Hematopoietic multipotent progenitor cell treated with erythropoietin and hydrocortisone succinate and interleukin-3 and kit ligand, for 6 days (in vitro differentiated cells): ENCODE results near the gene CCSER1.
A peak's percentile ranks its signal among the peaks of the same experiment; 100 is the strongest.
"Not testable (repeated sequence)": the region's sequence is repeated elsewhere in the genome, so short reads cannot be mapped to it uniquely, and the experiment has no call there.

Experiments
- DNase-seq: peaks from one replicate; pipeline ENCODE4 v3.0.0-alpha.2; 2015

Gene CCSER1

GRCh38 chr4:90456891-90457290 lies 329.7 kb downstream of the CCSER1 start:
- no peak for DNase-seq

DNA sequence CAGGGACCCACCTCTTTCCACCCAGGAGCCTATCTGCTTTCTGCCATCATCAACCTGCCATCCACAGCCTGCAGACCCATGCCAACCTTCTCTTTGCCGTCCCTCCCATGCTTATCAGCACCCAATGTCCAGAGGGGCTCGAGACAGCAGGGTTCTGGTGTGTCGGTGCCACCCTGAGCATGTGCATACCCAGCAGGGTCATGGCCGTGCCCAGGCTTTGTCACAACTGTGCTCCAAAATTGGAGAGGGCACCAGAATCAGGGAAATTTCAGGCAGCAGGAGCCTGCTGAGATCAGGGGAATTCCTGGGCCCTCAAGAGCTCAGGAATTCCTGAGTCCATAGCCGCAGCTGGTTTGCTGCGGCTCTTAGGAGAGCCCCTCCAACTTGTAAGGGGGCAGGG lies 330.6 kb downstream of the CCSER1 start:
- no peak for DNase-seq

DNA sequence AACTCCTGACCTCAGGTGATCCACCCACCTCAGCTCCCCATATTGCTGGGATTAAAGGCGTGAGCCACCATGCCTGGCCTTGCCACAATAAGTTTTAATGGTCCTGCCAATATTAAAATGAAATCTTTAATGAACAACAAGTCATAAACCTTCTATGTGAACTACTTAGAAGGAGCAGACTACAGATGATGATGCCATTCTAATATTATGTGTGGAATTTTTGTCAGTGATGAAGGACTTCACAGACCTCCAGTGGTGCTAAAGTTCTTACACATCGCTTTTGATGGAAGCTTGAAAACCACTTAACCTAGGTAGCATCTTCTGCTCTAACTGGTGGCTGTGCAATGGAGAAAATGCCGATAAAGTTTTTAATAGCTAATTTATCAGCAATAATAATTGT lies 331.4 kb downstream of the CCSER1 start:
- no peak for DNase-seq

GRCh38 chr4:90474484-90474883 lies 347.3 kb downstream of the CCSER1 start:
- no peak for DNase-seq

GRCh38 chr4:90476019-90476418 lies 348.8 kb downstream of the CCSER1 start:
- DNase-seq: no peak

GRCh38 chr4:90476586-90476985 lies 349.4 kb downstream of the CCSER1 start:
- DNase-seq: no peak

DNA sequence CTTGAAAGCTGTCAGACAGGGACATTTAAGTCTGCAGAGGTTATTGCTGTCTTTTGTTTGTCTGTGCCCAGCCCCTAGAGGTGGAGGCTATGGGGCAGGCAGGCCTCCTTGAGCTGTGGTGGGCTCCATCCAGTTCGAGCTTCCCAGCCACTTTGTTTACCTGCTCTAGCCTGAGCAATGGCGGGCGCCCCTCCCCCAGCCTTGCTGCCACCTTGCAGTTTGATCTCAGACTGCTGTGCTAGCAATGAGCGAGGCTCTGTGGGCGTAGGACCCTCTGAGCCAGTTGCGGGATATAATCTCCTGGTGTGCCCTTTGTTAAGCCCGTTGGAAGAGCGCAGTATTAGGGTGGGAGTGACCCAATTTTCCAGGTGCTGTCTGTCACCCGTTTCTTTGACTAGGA lies 357.7 kb downstream of the CCSER1 start:
- DNase-seq: not testable (repeated sequence)

- no peak for DNase-seq
Measured at GRCh38 chr4:90486346-90486745, 359.2 kb downstream of the CCSER1 start.

- DNase-seq: no peak
Measured at GRCh38 chr4:90495211-90495610, 368.0 kb downstream of the CCSER1 start.

DNA sequence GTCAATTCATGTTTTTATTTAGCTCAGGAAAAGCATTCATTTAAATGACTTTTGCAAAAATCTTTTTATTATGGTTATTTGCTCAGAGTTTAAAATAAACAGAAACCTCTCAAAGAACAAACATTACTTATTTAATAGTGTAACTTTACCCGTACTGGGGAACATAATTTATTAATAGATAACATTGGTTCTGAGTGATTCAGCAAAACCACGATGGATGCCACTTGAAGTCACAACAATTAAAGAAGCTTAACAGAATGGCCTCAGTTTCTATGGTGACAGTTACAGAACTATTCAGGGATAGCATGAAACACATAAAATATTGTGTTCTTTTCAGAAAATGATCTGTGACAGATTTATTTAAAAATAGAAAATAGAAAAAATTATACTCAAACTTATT lies 368.7 kb downstream of the CCSER1 start:
- DNase-seq: no peak

DNA sequence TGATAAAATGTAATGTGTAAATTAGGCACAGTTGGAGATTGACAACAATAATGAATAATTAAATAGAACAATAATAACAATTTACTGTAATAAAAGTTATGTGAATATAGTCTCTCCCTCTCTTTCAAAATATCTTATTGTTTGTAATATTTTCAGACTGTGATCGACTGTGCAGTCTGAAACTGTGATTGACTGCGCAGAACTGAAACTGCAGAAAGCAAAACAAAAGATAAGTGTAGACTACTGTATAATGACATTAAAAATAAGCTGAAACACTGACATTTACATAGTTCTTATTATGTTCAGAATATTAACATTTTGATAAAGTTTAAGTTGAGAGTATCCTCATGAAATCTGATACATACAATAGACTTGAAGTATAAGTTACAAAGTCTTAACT lies 371.0 kb downstream of the CCSER1 start:
- DNase-seq: no peak

GRCh38 chr4:90503677-90504076 lies 376.5 kb downstream of the CCSER1 start:
- peak; percentile 10 for DNase-seq

DNA sequence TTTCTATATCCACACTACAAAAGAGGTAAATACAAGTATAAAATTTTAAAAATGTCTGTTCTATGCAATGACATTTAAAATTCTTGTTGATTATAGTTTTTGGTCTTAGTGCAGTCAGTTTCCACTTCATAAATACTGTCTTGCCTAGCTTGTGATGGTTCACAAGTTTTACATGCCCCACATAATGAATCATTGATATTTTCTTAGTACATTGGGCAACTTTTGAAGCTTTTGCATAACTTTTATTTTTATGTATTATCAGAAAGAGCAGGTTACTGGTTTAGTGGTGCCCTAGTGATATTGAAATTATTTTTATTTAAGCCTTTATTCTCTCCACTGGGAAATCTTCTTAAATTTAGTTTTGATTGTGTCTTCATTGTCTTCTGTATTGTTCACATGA lies 388.0 kb downstream of the CCSER1 start:
- no peak for DNase-seq

DNA sequence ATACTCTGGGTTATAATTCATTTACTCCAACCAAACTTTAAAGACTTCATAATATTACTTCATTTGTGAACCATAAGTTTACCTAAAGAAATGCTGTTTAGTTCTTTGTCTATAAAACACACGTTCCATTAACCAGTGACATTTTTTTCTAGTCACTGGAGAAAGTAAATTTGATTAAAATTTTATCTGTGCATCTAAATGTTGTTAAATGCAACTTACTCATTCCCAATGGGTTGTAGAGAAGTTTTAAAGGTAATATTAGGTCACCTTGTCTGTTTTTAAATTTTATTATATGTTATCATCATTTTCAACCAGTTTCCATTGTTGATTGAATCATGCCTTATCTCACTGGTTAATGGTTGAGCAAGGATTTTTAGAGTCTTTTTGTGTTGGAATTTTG lies 401.4 kb downstream of the CCSER1 start:
- no peak for DNase-seq

GRCh38 chr4:90536408-90536807 lies 409.2 kb downstream of the CCSER1 start:
- DNase-seq: no peak

- DNase-seq: no peak
Measured at GRCh38 chr4:90537491-90537890, 410.3 kb downstream of the CCSER1 start.

GRCh38 chr4:90540536-90540935 lies 413.3 kb downstream of the CCSER1 start:
- DNase-seq: no peak

DNA sequence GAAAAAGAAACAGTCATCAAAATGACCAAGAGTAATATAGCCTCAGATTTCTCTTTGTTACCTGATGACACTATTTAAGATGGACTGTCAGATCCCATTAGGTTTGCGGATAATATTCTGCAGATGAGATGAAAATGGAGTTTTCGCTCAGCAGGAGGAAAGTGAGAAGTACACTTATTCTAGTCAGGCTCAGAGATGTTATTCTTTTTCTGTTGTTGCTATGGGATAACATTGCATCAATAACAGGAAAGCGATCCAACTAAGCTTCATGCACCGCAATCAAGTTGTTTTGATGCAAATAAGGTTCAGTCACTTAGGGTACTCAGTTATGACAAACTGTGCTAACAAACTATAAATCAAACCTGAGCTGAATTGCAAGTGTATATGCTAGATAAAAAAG lies 415.0 kb downstream of the CCSER1 start:
- no peak for DNase-seq

- no peak for DNase-seq
Measured at GRCh38 chr4:90543419-90544170, 416.4 kb downstream of the CCSER1 start.

DNA sequence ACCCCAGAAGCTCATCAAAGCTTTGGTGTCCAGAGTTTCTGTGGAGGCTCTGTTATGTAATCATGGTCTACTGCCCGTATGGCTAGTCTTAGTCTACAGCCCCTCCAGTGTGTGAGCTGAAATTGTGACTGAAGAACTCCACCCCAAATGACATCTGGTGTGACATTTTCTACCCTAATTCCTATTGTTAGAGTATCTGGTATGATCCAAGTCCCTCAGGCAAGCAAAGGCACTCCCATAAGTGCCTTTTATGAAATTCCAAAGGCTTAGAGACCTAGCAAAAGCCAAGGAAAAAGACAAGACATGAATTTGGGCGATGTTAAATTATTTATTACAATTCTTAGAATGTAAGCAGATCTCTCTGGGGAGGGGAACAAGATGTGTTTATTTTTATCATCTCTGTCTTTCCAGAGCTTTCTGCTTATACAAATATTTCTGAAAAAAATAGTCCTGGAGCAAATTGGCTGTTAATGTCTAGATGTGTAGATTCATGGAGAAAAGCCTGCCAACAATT lies 417.4 kb downstream of the CCSER1 start:
- no peak for DNase-seq

DNA sequence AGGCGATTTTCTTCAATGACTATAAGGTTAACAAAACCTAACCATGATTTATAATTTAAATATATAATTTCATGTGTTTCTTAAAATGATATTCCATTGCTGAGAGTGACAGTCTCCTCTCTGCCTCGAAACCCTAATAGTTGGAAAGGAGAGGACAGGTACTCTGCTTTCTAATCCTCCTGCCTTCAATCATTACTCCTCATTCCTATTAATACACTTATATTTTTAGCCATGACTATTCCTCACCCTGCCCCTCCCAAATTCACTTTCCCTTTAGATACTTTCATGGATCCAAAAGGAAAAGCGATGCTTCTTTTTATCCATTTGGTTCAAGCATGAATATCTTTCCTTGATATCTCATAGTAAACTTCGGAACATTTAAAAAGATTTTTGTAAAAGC lies 418.2 kb downstream of the CCSER1 start:
- no peak for DNase-seq

DNA sequence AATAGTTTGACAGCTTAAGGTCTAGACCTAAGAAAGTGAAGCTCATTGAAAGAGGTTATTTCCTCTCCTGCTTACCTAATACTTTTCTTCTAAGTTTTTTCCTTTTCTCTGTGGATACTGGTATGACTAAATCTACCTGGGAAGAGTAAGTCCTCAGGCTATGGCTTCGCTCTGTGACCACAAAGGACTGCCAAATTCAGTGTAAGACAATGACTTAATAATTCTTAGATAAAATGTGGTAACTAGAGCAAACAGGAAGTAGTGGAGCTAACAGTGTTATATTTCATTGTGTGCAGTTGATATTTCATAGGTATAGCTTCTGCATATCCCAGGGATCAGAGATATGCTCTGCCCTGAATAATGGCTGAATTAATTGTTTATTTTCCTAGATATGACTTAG lies 418.9 kb downstream of the CCSER1 start:
- peak; percentile 57 for DNase-seq

GRCh38 chr4:90570615-90571014 lies 443.4 kb downstream of the CCSER1 start:
- no peak for DNase-seq

DNA sequence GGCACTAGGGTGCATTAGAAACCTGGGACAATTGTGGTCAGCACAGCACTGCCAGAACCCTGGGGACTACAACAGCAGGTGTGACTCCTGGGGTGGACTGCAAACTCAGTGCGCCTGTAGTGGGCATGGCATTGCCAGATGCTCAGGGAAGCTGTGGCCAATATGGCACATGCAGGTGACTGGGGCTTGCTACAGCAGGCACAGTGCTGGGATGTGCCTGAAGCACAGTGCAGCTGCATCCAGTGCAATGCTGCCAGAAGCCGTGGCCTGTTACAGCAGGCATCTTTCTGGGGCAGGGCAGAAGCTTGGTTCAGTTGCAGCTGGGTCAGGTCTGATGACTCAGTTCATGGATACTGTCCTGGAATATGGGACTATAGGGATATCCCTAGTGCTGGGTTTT lies 445.8 kb downstream of the CCSER1 start:
- no peak for DNase-seq

- no peak for DNase-seq
Measured at GRCh38 chr4:90575371-90575770, 448.2 kb downstream of the CCSER1 start.
